ENCODE data around the gene ADA. TPM values are rescaled to one million over a fixed set of nuclear protein-coding genes. Genes with fewer than 3 reads are reported as not detected.
A peak's percentile ranks its signal among the peaks of the same experiment; 100 is the strongest.

ADA gene
- total RNA-seq, 1 donor from 2014 or later: 177 TPM

GRCh38 chr20:44695674-44696300, 44.3 kb upstream of the ADA start:
- H3K36me3 Mint-ChIP-seq (ENCODE audit: unreplicated experiment): no peaks in the 10 kb centered on the region
- H3K9me3 Mint-ChIP-seq (ENCODE audit: unreplicated experiment): peaks cover 4% of the 10 kb centered on the region
- TF ChIP-seq CTCF (IDR thresholded peaks at IDR 0.05): no peak
- peak overlapping the region; percentile 95 for H3K27ac Mint-ChIP-seq (ENCODE audit: unreplicated experiment)
- no peak overlapping the region for H3K4me3 Mint-ChIP-seq (ENCODE audit: unreplicated experiment)
- H3K27me3 Mint-ChIP-seq (ENCODE audit: unreplicated experiment): no peaks in the 10 kb centered on the region
- no peak for DNase-seq (ENCODE audit: extremely low spot score, unreplicated experiment)
- peaks cover 89% of the 10 kb centered on the region for H3K4me1 Mint-ChIP-seq (ENCODE audit: unreplicated experiment)

- DNase-seq (ENCODE audit: extremely low spot score, unreplicated experiment): no peak
- H3K27ac Mint-ChIP-seq (ENCODE audit: unreplicated experiment): peak overlapping the region; percentile 95
- H3K4me1 Mint-ChIP-seq (ENCODE audit: unreplicated experiment): peaks cover 86% of the 10 kb centered on the region
- no peaks in the 10 kb centered on the region for H3K27me3 Mint-ChIP-seq (ENCODE audit: unreplicated experiment)
- H3K9me3 Mint-ChIP-seq (ENCODE audit: unreplicated experiment): peaks cover 4% of the 10 kb centered on the region
- no peak for TF ChIP-seq CTCF (IDR thresholded peaks at IDR 0.05)
- no peaks in the 10 kb centered on the region for H3K36me3 Mint-ChIP-seq (ENCODE audit: unreplicated experiment)
- H3K4me3 Mint-ChIP-seq (ENCODE audit: unreplicated experiment): no peak overlapping the region
These were observed 43.8 kb upstream of the ADA start for GRCh38 chr20:44695295-44695673.

GRCh38 chr20:44694159-44694558, 42.7 kb upstream of the ADA start:
- peaks cover 4% of the 10 kb centered on the region for H3K9me3 Mint-ChIP-seq (ENCODE audit: unreplicated experiment)
- H3K4me1 Mint-ChIP-seq (ENCODE audit: unreplicated experiment): peaks cover 82% of the 10 kb centered on the region
- no peaks in the 10 kb centered on the region for H3K36me3 Mint-ChIP-seq (ENCODE audit: unreplicated experiment)
- peak overlapping the region; percentile 95 for H3K27ac Mint-ChIP-seq (ENCODE audit: unreplicated experiment)
- DNase-seq (ENCODE audit: extremely low spot score, unreplicated experiment): no peak
- no peak for TF ChIP-seq CTCF (IDR thresholded peaks at IDR 0.05)
- no peak overlapping the region for H3K4me3 Mint-ChIP-seq (ENCODE audit: unreplicated experiment)
- H3K27me3 Mint-ChIP-seq (ENCODE audit: unreplicated experiment): no peaks in the 10 kb centered on the region

GRCh38 chr20:44693627-44694026, 42.1 kb upstream of the ADA start:
- peaks cover 77% of the 10 kb centered on the region for H3K4me1 Mint-ChIP-seq (ENCODE audit: unreplicated experiment)
- DNase-seq (ENCODE audit: extremely low spot score, unreplicated experiment): no peak
- no peaks in the 10 kb centered on the region for H3K36me3 Mint-ChIP-seq (ENCODE audit: unreplicated experiment)
- H3K27ac Mint-ChIP-seq (ENCODE audit: unreplicated experiment): peak overlapping the region; percentile 95
- H3K4me3 Mint-ChIP-seq (ENCODE audit: unreplicated experiment): no peak overlapping the region
- no peaks in the 10 kb centered on the region for H3K27me3 Mint-ChIP-seq (ENCODE audit: unreplicated experiment)
- peaks cover 4% of the 10 kb centered on the region for H3K9me3 Mint-ChIP-seq (ENCODE audit: unreplicated experiment)
- no peak for TF ChIP-seq CTCF (IDR thresholded peaks at IDR 0.05)

- no peak for TF ChIP-seq CTCF (IDR thresholded peaks at IDR 0.05)
- Mint-ChIP-seq H3K4me3 (ENCODE audit: unreplicated experiment) (no peak overlapping the region), H3K4me1 (ENCODE audit: unreplicated experiment) (peaks cover 74% of the 10 kb centered on the region), H3K9me3 (ENCODE audit: unreplicated experiment) (peaks cover 4% of the 10 kb centered on the region), H3K27me3 (ENCODE audit: unreplicated experiment) (no peaks in the 10 kb centered on the region), H3K27ac (ENCODE audit: unreplicated experiment) (peak overlapping the region; percentile 95), H3K36me3 (ENCODE audit: unreplicated experiment) (peaks cover 3% of the 10 kb centered on the region)
- peak; percentile 93 for DNase-seq (ENCODE audit: extremely low spot score, unreplicated experiment)
These were observed 41.5 kb upstream of the ADA start for GRCh38 chr20:44692932-44693480.
